NCI-H2081 (cell line): ENCODE measurements around the gene PRUNE1.

Experiments used
- DNase-seq, 2 experiments: peaks; one replicate each; lab custom pipeline; 2025; lab: John Stamatoyannopoulos, UW

Gene PRUNE1

GRCh38 chr1:151008244-151009205, at the start of gene PRUNE1:
Gene PRUNE1 (plus strand): TSS chr1:151008449. CDS start chr1:151008633, 184 bp downstream.
- DNase-seq: peak; percentile 99

- no peak for DNase-seq
These were observed 47.6 kb upstream of the PRUNE1 start for GRCh38 chr1:150960646-150961045.

GRCh38 chr1:150961756-150962155, 46.5 kb upstream of the PRUNE1 start:
- no peak for DNase-seq

GRCh38 chr1:150963321-150964163, 44.7 kb upstream of the PRUNE1 start:
- no peak for DNase-seq

- no peak for DNase-seq
These were observed 44.1 kb upstream of the PRUNE1 start for GRCh38 chr1:150964164-150964489.

- DNase-seq: no peak
These were observed 42.6 kb upstream of the PRUNE1 start for GRCh38 chr1:150965605-150966004.

GRCh38 chr1:150966011-150966410, 42.2 kb upstream of the PRUNE1 start:
- no peak for DNase-seq

GRCh38 chr1:150967936-150968335, 40.3 kb upstream of the PRUNE1 start:
- DNase-seq: no peak

- no peak for DNase-seq
These were observed 39.8 kb upstream of the PRUNE1 start for GRCh38 chr1:150968491-150968890.

GRCh38 chr1:150969626-150970025, 38.6 kb upstream of the PRUNE1 start:
- DNase-seq: no peak

- no peak for DNase-seq
These were observed 37.3 kb upstream of the PRUNE1 start for GRCh38 chr1:150970808-150971582.

GRCh38 chr1:150971583-150972416, 36.4 kb upstream of the PRUNE1 start:
- DNase-seq: no peak

GRCh38 chr1:150972417-150972940, 35.8 kb upstream of the PRUNE1 start:
- peak in 1 of 2 experiments; percentile 12 for DNase-seq

GRCh38 chr1:150973258-150973835, 34.9 kb upstream of the PRUNE1 start:
- DNase-seq: no peak

- DNase-seq: peak; percentile 47 to 53
These were observed 34.2 kb upstream of the PRUNE1 start for GRCh38 chr1:150973836-150974579.

GRCh38 chr1:150974580-150975478, 33.4 kb upstream of the PRUNE1 start, which contains the start of gene CERS2:
Gene CERS2 (minus strand): TSS chr1:150974835. CDS start chr1:150969090, 5,745 bp downstream.
- DNase-seq: peak; percentile 82 to 86

- no peak for DNase-seq
These were observed 31.8 kb upstream of the PRUNE1 start for GRCh38 chr1:150976401-150976821.

- DNase-seq: no peak
These were observed 31.2 kb upstream of the PRUNE1 start for GRCh38 chr1:150976879-150977694.
